Head of caudate nucleus (tissue), 42 donors: ENCODE results near the gene BUB3.

ENCODE experiments used
- DNase-seq, 42 donors: peaks; one replicate each; pipeline versions ENCODE4 v3.0.0 to v3.0.0-alpha.2; 2020 to 2021; ENCODE audit warnings: mixed read lengths in 7 of 42
- intact Hi-C: fragments of 100-400 bp; cut with DNase I; formaldehyde crosslinking; loops from one replicate; pipeline ENCODE4 v1.15.0; 2022

Gene BUB3

GRCh38 chr10:123180101-123181090 is 26.2 kb downstream of the BUB3 start:
- no peak for DNase-seq
- intact Hi-C loops = no loop called here

- DNase-seq = no peak
- intact Hi-C loops = no loop called here
Measured at GRCh38 chr10:123183724-123184123, 29.5 kb downstream of the BUB3 start.

DNA sequence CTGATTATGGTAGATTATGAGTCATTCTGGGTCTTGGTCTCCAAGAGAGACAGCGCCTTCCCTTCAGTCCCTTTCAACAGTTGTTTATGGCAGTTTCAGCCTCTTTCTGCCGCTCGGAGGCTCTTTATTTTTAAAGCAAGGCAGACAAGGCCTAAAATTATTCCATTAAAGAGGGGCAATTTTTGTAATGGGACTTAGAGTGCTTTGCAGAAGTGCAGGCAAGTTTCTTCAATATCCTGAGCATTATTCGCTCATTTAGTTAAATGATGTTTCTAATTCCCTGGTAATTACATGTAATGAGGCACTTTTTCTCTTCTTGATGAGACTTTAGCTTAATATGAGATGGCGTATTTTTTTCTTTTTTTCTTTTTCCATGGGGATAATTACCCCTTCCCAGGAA is 33.6 kb downstream of the BUB3 start:
- no peak for DNase-seq
- intact Hi-C loops = no loop called here

GRCh38 chr10:123191886-123192285 is 37.7 kb downstream of the BUB3 start:
- no peak for DNase-seq
- intact Hi-C loops = no loop called here

GRCh38 chr10:123194056-123194455 is 39.9 kb downstream of the BUB3 start:
- DNase-seq = no peak
- intact Hi-C loops = no loop called here

GRCh38 chr10:123200531-123200930 is 46.3 kb downstream of the BUB3 start:
- no peak for DNase-seq
- intact Hi-C loops = no loop called here

GRCh38 chr10:123202506-123202905 is 48.3 kb downstream of the BUB3 start:
- intact Hi-C loops = no loop called here
- no peak for DNase-seq

DNA sequence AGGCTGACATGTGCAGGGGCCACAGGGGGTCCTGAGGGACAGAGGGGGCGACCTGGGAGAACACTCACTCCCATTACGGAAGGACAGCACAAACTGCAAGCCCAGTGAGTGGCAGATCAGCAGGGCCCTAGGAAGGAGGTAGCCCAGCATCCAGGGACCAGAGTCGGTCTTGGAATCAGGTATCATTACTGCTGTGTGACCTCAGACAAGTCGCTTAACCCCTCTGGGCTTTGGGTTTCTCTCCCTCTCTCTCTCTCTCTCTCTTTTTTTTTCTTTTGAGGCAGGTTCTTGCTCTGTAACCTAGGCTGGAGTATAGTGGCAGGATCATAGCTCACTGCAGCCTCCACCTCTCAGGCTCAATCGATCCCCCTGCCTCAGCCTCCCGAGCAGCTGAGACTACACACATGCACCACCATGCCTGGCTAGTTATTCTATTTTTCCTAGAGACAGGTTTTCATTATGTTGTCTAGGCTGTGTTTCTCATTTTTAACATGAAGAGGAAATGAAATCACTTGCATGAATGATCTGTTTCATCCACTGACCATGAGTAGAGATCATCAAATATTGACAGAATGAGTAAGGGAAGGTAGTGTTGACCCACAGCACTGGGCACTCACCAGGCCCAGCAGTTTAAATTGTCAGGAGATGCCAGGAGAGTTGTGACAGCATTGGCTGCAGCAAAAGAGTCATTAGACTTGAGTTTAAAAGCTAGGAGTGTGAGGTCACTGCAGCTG is 49.4 kb downstream of the BUB3 start:
- no peak for DNase-seq
- intact Hi-C loops = no loop called here

DNA sequence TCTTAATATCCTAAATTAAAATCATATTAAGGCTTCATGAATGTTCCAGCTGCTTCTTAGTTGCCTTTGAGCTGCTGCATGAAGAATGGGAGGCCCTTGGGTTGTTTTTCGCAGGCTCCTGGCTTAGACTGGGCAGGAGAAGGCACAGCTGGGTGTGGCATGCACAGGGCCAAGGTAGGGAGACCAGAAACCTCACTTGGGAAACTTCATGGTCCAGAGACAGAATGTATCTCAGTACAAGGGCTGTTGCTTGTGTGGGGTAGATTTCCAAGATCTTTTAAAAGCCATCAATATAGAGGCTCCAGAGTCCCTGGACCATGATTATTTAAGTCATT is 49.9 kb downstream of the BUB3 start:
- intact Hi-C loops = no loop called here
- DNase-seq = no peak

GRCh38 chr10:123205041-123205440 is 50.8 kb downstream of the BUB3 start:
- intact Hi-C loops = no loop called here
- DNase-seq = no peak

DNA sequence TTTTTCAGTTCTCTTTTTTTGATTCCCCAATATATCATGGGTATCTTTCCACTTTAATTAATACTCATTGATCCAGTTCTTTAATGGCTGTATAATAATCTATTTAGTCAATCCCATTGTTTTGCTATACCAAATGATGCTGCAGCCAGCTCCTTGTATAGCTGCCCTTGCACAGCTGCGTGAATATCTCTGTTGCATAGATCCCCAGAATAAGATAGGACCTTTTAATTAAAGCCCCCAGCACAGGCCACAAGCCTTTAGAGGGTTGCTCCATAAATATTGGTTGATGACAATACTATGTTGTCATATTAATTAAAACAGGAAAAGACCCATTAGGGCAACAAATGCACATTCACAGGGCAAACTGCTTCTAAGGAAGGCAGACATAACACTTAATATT is 57.9 kb downstream of the BUB3 start:
- no peak for DNase-seq
- intact Hi-C loops = no loop called here

GRCh38 chr10:123212640-123213039 is 58.4 kb downstream of the BUB3 start:
- intact Hi-C loops = no loop called here
- no peak for DNase-seq

- no peak for DNase-seq
- intact Hi-C loops = no loop called here
Measured at GRCh38 chr10:123213192-123213591, 59.0 kb downstream of the BUB3 start.
